HepG2 (cell line): ENCODE measurements around the gene TMEM239. TPM values are rescaled to one million over a fixed set of nuclear protein-coding genes. Genes with fewer than 3 reads are reported as not detected.

Experiments
- ATAC-seq: fragments of 200-7000 bp; cut with Tn5 transposase; 3 replicates; pipeline ENCODE4 v1.9.1; 2020; ENCODE audit warnings: mild to moderate bottlenecking, moderate library complexity
- BruUV-seq: library from RNA; stranded (reverse); fragments of 400-500 nt; replicated peaks from 2 replicates; lab custom pipeline; 2021; lab: Mats Ljungman, UMichigan
- CTCF ChIA-PET: fragments of 300-600 bp; formaldehyde crosslinking; extraction: SDS; loops from one replicate; lab custom pipeline; 2021; ENCODE audit warnings: low total read pairs, inconsistent platforms, low intra/inter-chr PET ratio; lab: Yijun Ruan, JAX
- POLR2A ChIA-PET: fragments of 350-600 bp; sonication (Branson Sonifier 250); formaldehyde crosslinking; loops from one replicate; lab custom pipeline; 2020; ENCODE audit warnings: antibody characterized with exemption, inconsistent platforms; lab: Yijun Ruan, JAX
- DNase-seq: peaks from one replicate; pipeline ENCODE4 v3.0.0-alpha.2; 2015; ENCODE audit warnings: low spot score
- FAIRE-seq: peaks from 3 replicates; lab custom pipeline; 2011; peaks lifted over from hg19 to GRCh38; lab: Jason Lieb, UNC
- H2AFZ ChIP-seq: one replicate; pipeline ENCODE4 v1.6.1; 2011; ENCODE audit warnings: low read length, inconsistent platforms
- H3K27ac ChIP-seq: fragments of 300-600 bp; 3 replicates; pipeline ENCODE4 v1.8.0; 2011; ENCODE audit warnings: mixed run types, mild to moderate bottlenecking, mixed read lengths, low read length, inconsistent platforms; ENCODE audit not compliant: insufficient read depth; ENCODE audit errors: extremely low read length
- H3K27me3 ChIP-seq, 2 experiments: fragments of 200-600 bp in 1 of 2; 2 replicates in 1 of 2; 3 replicates in 1 of 2; pipeline versions ENCODE4 v1.6.0 to v1.8.0; 2011; ENCODE audit warnings: low read length in 2 of 2, mild to moderate bottlenecking in 2 of 2, moderate library complexity in 2 of 2, inconsistent platforms in 1 of 2; ENCODE audit not compliant: insufficient read depth in 2 of 2, control insufficient read depth in 1 of 2
- H3K36me3 ChIP-seq, 2 experiments: fragments of 200-600 bp in 1 of 2; replicated peaks in 1 of 2; 2 replicates in 1 of 2; 3 replicates in 1 of 2; pipeline versions ENCODE4 v1.5.1 to v1.8.0; 2011; ENCODE audit warnings: low read length in 2 of 2, inconsistent platforms in 1 of 2; ENCODE audit not compliant: insufficient read depth in 2 of 2, control insufficient read depth in 1 of 2
- H3K4me1 ChIP-seq: 2 replicates; pipeline ENCODE4 v1.5.1; 2012; ENCODE audit warnings: low read length, inconsistent platforms; ENCODE audit not compliant: insufficient read depth
- H3K4me2 ChIP-seq: 2 replicates; pipeline ENCODE4 v1.6.0; 2011; ENCODE audit warnings: low read depth, low read length, inconsistent platforms
- H3K4me3 ChIP-seq, 3 experiments: fragments of 200-600 bp in 1 of 3; sonication (generic), shearing (Covaris generic) in 1 of 3; replicated peaks in 1 of 3; 2 replicates each; pipeline ENCODE4 v1.5.1; 2011 to 2016; ENCODE audit warnings: low read length in 3 of 3, inconsistent platforms in 2 of 3, low read depth in 2 of 3, mild to moderate bottlenecking in 2 of 3, control low read depth in 1 of 3, mixed read lengths in 1 of 3; ENCODE audit not compliant: insufficient read depth in 1 of 3
- H3K79me2 ChIP-seq: one replicate; pipeline ENCODE4 v1.6.1; 2011; ENCODE audit warnings: low read length, inconsistent platforms; ENCODE audit not compliant: insufficient read depth
- H3K9ac ChIP-seq: 2 replicates; pipeline ENCODE4 v1.6.0; 2011; ENCODE audit warnings: mild to moderate bottlenecking, low read depth, low read length, inconsistent platforms; ENCODE audit not compliant: insufficient read depth
- H3K9me3 ChIP-seq: 2 replicates; pipeline ENCODE4 v1.5.1; 2012; ENCODE audit warnings: mild to moderate bottlenecking, low read length
- H4K20me1 ChIP-seq: 2 replicates; pipeline ENCODE4 v1.6.0; 2011; ENCODE audit warnings: inconsistent platforms, mild to moderate bottlenecking, low read length, moderate library complexity; ENCODE audit not compliant: insufficient read depth
- AGO2 ChIP-seq: fragments of 200-400 bp; formaldehyde crosslinking; optimal IDR thresholded peaks from 2 replicates; pipeline ENCODE3; 2017; ENCODE audit warnings: mild to moderate bottlenecking, low read depth, low read length, moderate library complexity
- MIER2 ChIP-seq: IDR thresholded peaks from 2 replicates; pipeline ENCODE4 v1.6.1; 2016; ENCODE audit warnings: missing biosample characterization, missing genetic modification reagents
- RARG ChIP-seq: sonication (generic); formaldehyde crosslinking; IDR thresholded peaks from 2 replicates; pipeline ENCODE4 v1.4.0; 2020; ENCODE audit warnings: low read depth, mild to moderate bottlenecking, missing genetic modification reagents
- RBM39 ChIP-seq: fragments of 200-400 bp; formaldehyde crosslinking; IDR thresholded peaks from one replicate; pipeline ENCODE4 v1.6.1; 2018; ENCODE audit warnings: antibody characterized with exemption, mild to moderate bottlenecking, low read depth, low read length; ENCODE audit not compliant: poor library complexity, severe bottlenecking
- REL ChIP-seq: sonication (generic); formaldehyde crosslinking; conservative IDR thresholded peaks from 2 replicates; pipeline ENCODE4 v1.8.0; 2022; ENCODE audit warnings: mild to moderate bottlenecking, missing genetic modification reagents, moderate library complexity
- SMAD1 ChIP-seq: sonication (generic); formaldehyde crosslinking; IDR thresholded peaks from 2 replicates; pipeline ENCODE4 v1.4.0; 2020; ENCODE audit warnings: missing genetic modification reagents, low read depth, mild to moderate bottlenecking, borderline replicate concordance
- THAP9 ChIP-seq: sonication (generic); formaldehyde crosslinking; IDR thresholded peaks from 2 replicates; pipeline ENCODE4; 2020; ENCODE audit warnings: missing genetic modification reagents, mild to moderate bottlenecking, borderline replicate concordance
- ZNF333 ChIP-seq: sonication (generic); formaldehyde crosslinking; IDR thresholded peaks from 2 replicates; pipeline ENCODE4 v1.4.0; 2020; ENCODE audit warnings: mild to moderate bottlenecking, missing genetic modification reagents, borderline replicate concordance
- ZNF589 ChIP-seq: sonication (generic); formaldehyde crosslinking; conservative IDR thresholded peaks from 2 replicates; pipeline ENCODE4 v1.8.0; 2022; ENCODE audit warnings: mild to moderate bottlenecking, moderate library complexity, missing genetic modification reagents
- ZNF747 ChIP-seq: sonication (generic); formaldehyde crosslinking; IDR thresholded peaks from 2 replicates; pipeline ENCODE4 v1.8.1; 2023; ENCODE audit warnings: missing genetic modification reagents, mild to moderate bottlenecking, borderline replicate concordance
- ZNF83 ChIP-seq: sonication (generic); formaldehyde crosslinking; IDR thresholded peaks from 2 replicates; pipeline ENCODE4 v1.4.0; 2020; ENCODE audit warnings: missing genetic modification reagents, mild to moderate bottlenecking, borderline replicate concordance
- WGBS: methylation state at CpG from one replicate; pipeline ENCODE4 v1.1.6; 2017; ENCODE audit warnings: low lambda C conversion rate; 5-methylcytosine and 5-hydroxymethylcytosine counted together
- in situ Hi-C: cut with HindIII; loops from 2 replicates; pipeline ENCODE4 v1.10.0; 2017; ENCODE audit warnings: low pct_unique_long_range_greater_than_20kb; ENCODE audit not compliant: extremely low pct_ligation_motif_present
- intact Hi-C: fragments of 100-400 bp; cut with micrococcal nuclease; formaldehyde crosslinking; loops from one replicate; pipeline ENCODE4 v1.10.0; 2022; ENCODE audit not compliant: unreplicated experiment
- polyA plus RNA-seq, 8 experiments: library from polyadenylated mRNA; depleted of rRNA in 3 of 8; stranded (reverse) in 7 of 8; unstranded in 1 of 8; fragments of >200 nt; fragmentation: Illumina TruSeq in 4 of 8; extraction: Trizol in 4 of 8; gene quantifications; 2 replicates each; pipeline versions ENCODE4 v1.2.1 to v1.2.3, GENCODE V29; 2011 to 2016; ENCODE audit warnings: low read depth in 4 of 8, missing spikeins in 1 of 8, mixed read lengths in 1 of 8; ENCODE audit not compliant: insufficient read depth in 1 of 8
- total RNA-seq, 5 experiments: library from RNA; depleted of rRNA; stranded (reverse); fragments of >200 nt; fragmentation: Illumina TruSeq; extraction: Trizol; gene quantifications; 2 replicates each; pipeline ENCODE4 v1.2.3, GENCODE V29; 2016; ENCODE audit warnings: low read depth in 1 of 5
- TF ChIP-seq, protein P1 (sequence below): sonication (generic); formaldehyde crosslinking; IDR thresholded peaks from 2 replicates; pipeline ENCODE4 v1.5.0; 2020; ENCODE audit warnings: missing genetic modification reagents, mild to moderate bottlenecking, borderline replicate concordance
- TF ChIP-seq, protein P2 (sequence below): sonication (generic); formaldehyde crosslinking; IDR thresholded peaks from 2 replicates; pipeline ENCODE4 v1.4.0; 2020; ENCODE audit warnings: missing genetic modification reagents
- TF ChIP-seq, protein P3 (sequence below): IDR thresholded peaks from 2 replicates; pipeline ENCODE4 v1.6.1; 2016; ENCODE audit warnings: missing compliant biosample characterization, missing genetic modification reagents, borderline replicate concordance

TMEM239 gene
- total and polyA plus RNA-seq, 2 of the 13 experiments (the other 11 are each of a cell fraction or from before 2014, with no cell fraction given), result not detected

- Histone ChIP-seq H3K4me2 (peak within 1 kb of the TSS; percentile 77), H3K27ac (peak within 1 kb of the TSS; percentile 76), H3K79me2 (peaks cover 8% of the 10 kb centered on the region), H4K20me1 (no peaks in the 10 kb centered on the region), H2AFZ (peak within 1 kb of the TSS; percentile 92), H3K36me3 (peaks cover 4 to 11% of the 10 kb centered on the region in 2 experiments; a peak in 3 of 5 replicates), H3K9me3 (no peaks in the 10 kb centered on the region), H3K9ac (peak within 1 kb of the TSS; percentile 88), H3K4me1 (peaks cover 37% of the 10 kb centered on the region), H3K4me3 (peak within 1 kb of the TSS; percentile 71 to 97 (median 74)), H3K27me3 (no peaks in the 10 kb centered on the region; a peak in 1 of 5 replicates)
- POLR2A ChIA-PET, result interaction anchor here (0.6 to 1.9 kb wide), 11 partner anchors 8 to 205 kb away, joined by 3 to 12 read pairs (median 4); partner anchors contain the start of genes MRPS26 and PTPRA
- intact Hi-C loops (no loop called here), in situ Hi-C loops (loop anchor here (10.0 kb wide), 1 partner anchor 86 kb away; no protein-coding TSS in a partner anchor)
- BruUV-seq, result no TSS peak
- 35% methylated on average over 77 of the region's 98 CpGs for WGBS
- ATAC-seq, result peak; percentile 99
- DNase-seq, result peak; percentile 84
- CTCF ChIA-PET, result no interaction called here
- no peak for FAIRE-seq
- TF ChIP-seq RARG (CRISPR knock-in tag) (no peak), RBM39 (peak; percentile 98), MIER2 (0 out of 2 replicates have a peak, but pooled peaks have one; percentile 59), AGO2 (peak; percentile 94), THAP9 (CRISPR knock-in tag) (peak; percentile 84), ZNF333 (CRISPR knock-in tag) (peak; percentile 92; the same call in 1 of the 2 replicates), ZNF747 (CRISPR knock-in tag) (peak; percentile 97), ZNF589 (CRISPR knock-in tag) (0 out of 2 replicates have a peak, but pooled peaks have one; percentile 88), REL (CRISPR knock-in tag) (peak; percentile 77; the same call in 1 of the 2 replicates), SMAD1 (CRISPR knock-in tag) (no peak), ZNF83 (peak; percentile 92; the same call in 1 of the 2 replicates)
- TF ChIP-seq, protein P1, sequence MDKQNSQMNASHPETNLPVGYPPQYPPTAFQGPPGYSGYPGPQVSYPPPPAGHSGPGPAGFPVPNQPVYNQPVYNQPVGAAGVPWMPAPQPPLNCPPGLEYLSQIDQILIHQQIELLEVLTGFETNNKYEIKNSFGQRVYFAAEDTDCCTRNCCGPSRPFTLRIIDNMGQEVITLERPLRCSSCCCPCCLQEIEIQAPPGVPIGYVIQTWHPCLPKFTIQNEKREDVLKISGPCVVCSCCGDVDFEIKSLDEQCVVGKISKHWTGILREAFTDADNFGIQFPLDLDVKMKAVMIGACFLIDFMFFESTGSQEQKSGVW (CRISPR knock-in tag), result no peak
- TF ChIP-seq, protein P2, sequence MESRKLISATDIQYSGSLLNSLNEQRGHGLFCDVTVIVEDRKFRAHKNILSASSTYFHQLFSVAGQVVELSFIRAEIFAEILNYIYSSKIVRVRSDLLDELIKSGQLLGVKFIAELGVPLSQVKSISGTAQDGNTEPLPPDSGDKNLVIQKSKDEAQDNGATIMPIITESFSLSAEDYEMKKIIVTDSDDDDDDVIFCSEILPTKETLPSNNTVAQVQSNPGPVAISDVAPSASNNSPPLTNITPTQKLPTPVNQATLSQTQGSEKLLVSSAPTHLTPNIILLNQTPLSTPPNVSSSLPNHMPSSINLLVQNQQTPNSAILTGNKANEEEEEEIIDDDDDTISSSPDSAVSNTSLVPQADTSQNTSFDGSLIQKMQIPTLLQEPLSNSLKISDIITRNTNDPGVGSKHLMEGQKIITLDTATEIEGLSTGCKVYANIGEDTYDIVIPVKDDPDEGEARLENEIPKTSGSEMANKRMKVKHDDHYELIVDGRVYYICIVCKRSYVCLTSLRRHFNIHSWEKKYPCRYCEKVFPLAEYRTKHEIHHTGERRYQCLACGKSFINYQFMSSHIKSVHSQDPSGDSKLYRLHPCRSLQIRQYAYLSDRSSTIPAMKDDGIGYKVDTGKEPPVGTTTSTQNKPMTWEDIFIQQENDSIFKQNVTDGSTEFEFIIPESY (CRISPR knock-in tag), result peak; percentile 82
- TF ChIP-seq, protein P3, sequence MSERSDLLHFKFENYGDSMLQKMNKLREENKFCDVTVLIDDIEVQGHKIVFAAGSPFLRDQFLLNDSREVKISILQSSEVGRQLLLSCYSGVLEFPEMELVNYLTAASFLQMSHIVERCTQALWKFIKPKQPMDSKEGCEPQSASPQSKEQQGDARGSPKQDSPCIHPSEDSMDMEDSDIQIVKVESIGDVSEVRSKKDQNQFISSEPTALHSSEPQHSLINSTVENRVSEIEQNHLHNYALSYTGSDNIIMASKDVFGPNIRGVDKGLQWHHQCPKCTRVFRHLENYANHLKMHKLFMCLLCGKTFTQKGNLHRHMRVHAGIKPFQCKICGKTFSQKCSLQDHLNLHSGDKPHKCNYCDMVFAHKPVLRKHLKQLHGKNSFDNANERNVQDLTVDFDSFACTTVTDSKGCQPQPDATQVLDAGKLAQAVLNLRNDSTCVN, result peak; percentile 75; the same call in 1 of the 2 replicates
Observed at GRCh38 chr20:2840138-2840966, 24.2 kb downstream of the TMEM239 start, which contains the start of the genes PCED1A and VPS16. Gene PCED1A (minus strand): TSS chr20:2840655. CDS start chr20:2839912, 743 bp downstream. Gene VPS16 (plus strand): TSS chr20:2840745. CDS start chr20:2840775, 30 bp downstream.
